Activated T-cell treated with anti-CD3 and anti-CD28 coated beads, Interleukin-2, amount 50 U/mL, for 1 hour (primary cell): ENCODE results near the gene PHLPP1.
"Not testable (repeated sequence)": the region's sequence is repeated elsewhere in the genome, so short reads cannot be mapped to it uniquely, and the experiment has no call there.

Experiments used
- DNase-seq: peaks from one replicate; pipeline ENCODE4 v3.0.0-alpha.2; 2020

Gene PHLPP1

DNA sequence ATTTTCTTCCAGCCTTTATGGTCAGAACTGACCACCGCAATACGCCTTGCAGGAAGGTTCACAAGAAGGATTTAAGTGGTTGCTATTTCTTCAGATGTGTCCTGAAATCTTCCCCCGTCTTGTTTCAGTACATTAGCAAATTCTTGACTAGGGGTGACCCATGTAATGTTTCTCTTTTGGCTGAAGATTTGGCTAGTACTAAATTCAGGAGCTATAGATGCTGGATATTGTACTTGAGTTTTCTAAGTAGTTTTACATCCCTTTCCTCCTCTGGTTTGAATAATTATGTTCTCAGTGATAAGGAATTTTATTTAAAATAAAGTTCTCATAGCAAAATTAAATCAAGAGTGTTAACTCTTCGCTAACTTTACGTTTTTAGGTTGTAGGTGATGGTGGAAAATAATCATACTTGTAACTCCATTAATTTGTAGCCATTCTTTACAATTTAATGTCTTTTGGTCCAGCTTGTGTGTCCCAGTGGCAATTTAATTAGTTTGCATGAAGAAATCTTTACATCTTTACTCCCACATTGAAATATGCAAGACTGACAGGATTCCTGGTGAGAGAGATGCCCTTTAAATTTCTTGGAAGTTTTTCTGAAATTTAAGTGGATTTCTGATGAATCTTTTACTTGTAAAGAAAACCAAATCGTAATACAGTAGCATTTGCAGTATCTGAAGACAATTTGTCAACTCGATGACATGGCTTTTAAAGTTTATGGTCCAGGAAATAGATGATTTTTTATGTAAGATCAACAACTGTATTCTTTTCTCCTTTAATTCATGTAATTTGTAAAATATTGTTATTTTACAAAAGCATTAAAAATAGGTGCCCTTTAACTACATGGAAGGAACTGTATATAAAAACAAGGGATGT lies 2.8 kb downstream of the PHLPP1 start:
- DNase-seq, result no peak

DNA sequence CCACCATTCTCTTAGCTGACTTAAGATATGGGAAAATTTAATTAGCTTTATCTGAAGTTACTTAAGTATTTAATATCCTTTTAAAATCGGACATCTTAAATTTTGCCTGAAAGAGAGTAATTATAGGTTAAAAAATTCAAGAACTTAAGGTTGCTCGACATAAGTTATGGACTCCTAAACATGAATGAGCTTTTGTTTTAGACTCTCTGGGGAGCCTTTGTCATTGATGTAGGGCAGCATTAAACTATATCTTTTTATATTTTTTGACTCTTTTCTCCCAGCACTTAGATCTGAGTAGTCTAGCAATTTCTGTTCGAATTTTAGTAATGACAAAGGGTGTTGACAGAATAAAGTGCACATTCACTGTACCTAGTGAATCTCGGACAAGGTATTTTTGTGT lies 4.7 kb downstream of the PHLPP1 start:
- no peak for DNase-seq

DNA sequence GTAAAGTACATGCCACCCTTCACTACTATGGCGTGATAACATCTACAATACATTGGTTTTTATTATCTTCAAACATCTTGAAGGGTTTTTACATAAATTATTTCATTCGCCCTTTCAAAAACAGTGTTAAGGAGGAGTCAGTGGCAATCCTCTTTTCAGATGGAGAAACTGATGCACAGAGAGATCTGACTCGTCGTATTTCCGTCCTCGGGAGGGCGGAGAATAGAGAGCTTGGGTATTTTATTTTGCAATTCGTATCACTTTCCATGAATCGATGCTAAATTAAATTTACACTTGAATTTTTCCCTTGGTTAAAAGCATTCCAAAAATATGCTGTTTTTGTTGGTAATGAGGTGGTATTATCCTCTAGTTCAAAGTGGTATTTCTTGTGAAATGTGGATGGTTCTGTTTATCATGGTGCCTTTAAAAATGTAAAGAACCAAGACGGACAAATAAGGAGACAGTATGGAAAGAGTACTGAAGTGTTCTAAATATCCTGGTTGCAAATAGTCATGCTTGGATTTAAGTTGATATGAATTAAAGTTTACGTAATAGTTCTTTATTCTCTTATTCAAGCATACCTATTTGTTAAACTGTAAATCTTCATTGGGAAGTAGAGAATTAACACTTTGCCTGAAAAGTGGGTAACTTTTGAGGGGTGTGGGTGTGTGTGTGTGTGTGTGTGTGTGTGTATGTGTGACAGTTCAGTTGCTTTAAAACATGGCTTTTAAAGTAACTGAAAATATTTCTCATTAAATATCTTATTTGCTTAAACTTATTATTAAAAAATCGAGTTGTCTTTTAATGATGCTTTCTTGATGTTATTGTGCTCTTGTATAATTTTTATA lies 5.6 kb downstream of the PHLPP1 start:
- DNase-seq, result no peak

DNA sequence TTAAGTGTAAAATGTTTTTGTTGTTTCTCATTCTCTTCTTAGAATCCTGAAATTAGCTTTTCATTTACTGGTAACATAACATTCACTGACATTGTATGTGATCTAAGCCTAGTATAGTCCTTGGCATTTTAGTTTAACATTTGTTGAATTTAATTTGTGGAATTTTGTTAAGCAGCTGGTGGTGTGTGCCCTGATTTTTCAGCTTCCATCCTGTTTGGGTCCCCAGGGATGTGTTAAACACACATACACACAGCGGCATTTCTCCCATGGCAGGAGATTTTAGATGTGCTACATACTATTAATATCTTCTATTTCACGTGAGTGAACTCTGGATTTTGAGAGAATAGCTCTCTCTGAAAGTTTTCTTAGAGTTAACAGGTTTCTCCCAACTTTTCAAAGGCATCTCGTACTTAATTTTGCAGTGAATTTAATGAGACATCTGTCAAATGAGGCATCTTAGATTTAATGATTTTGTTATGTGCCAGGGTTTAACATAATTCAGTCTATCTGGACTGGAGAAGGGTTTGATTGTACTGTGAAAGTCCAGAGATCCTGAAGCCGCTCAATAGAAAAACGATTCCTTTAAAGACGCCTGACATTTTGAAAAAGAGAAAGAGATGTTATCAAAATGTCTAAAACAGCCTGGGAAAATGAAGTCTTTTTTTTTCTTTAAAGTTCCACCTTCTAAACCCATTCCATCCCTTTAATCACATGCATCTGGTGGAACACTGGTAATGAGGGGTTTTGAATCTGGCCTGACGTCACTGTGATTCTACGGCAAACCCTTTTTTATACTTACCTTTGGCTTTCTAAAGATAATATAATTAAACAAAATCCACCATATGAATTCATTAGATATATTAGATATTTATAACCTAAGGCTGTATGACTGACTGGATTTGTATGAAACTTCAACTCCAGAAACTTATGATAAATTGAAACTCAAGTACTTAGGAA lies 6.8 kb downstream of the PHLPP1 start:
- no peak for DNase-seq

DNA sequence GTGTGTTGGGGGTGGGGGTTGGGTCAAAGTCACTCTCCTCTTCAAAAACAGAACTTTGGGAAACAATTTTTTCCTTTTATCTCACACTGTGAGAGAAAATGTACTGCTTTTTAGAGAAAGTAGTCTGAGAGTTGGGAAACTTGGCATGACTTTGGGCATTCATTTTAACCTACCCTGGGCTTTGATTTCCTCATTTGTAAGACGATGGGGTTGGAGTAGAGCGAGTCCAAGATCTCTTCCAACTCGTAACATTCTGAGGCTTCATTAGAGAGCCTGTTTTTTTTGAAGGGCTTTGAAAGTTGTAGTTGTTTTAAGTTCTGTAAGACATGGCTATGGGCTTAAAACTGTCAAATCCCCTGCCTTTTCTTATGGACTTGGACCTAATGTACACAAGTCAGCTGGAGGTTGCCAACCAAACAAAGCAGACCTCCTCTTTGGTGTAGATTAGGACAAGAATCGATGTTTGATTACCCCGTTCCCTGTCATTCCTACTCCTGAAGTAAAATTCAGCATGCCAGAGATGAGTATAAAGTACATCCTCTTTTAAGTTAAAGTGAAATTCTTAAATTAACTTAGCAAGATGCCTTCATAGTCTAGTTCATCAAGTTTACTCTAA lies 8.4 kb downstream of the PHLPP1 start:
- DNase-seq, result no peak

DNA sequence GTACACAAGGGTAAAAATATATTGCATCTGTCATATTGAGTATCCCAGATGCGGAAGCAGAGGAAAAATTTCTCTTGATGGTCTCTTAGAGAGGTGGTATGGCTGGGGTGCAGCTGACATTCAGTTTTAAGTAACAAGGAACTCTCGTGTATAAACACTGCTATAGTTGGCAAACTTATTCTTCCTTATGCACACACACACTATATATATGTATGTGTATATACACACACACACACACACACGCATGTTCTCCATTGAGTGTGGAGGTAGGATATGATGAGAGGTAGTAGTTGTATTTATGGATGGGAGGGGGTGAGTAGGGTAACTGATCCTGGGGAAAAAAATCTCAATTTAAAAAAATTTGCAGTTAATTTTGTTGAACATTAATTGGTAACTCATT lies 10.6 kb downstream of the PHLPP1 start:
- DNase-seq, result no peak

DNA sequence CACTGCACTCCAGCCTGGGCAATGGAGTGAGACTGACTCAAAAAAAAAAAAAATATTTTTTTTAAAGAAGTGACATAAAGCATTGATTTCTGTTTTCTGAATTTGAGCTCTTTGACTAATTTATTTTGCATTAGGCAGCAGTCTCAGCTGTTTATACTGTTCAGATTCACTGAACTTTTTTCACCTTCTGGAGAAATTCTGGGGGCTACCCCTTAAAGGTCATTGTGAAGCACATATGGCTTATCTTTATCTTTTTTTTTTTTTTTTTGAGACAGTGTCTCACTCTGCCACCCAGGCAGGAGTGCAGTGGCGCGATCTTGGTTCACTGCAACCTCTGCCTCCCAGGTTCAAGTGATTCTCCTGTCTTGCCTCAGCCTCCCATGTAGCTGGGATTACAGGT lies 12.9 kb downstream of the PHLPP1 start:
- no peak for DNase-seq

DNA sequence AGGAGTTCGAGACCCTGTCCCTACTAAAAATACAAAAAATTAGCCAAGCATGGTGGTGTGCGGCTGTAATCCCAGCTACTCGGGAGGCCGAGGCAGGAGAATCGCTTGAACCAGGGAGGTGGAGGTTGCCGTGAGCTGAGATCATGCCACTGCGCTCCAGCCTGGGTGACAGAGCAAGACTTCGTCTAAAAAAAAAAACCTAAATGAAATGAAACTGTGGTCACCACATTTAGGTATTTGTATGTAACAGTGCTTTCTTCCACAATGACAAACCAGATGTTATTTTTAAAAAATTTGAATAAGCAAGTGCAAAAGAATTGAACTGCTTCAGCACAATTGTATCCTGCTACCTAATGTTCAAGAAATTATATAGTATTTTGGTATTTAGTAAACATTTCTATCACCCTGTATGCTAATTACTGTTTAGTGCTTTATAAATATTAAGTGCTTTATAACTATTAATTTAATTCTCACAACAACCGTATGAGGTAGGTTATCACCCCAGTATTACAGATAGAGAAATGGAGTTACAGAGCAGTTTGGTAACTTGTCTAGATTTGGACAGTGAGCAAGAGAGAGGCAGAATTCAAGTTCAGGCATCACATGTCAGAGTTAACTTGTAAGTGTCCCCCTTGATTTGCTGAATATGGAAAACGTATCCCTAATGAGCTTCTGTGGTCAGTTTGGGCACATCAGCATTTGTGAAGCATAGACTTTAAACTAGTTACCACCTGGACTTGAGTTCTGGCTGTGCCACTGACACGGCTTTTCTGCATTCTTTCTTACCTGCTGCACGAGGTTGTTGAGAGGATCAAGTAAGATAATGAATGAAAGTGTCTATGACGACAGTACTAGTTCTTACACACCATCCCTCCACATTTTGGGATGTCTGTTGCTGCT lies 14.4 kb downstream of the PHLPP1 start:
- DNase-seq, result no peak

DNA sequence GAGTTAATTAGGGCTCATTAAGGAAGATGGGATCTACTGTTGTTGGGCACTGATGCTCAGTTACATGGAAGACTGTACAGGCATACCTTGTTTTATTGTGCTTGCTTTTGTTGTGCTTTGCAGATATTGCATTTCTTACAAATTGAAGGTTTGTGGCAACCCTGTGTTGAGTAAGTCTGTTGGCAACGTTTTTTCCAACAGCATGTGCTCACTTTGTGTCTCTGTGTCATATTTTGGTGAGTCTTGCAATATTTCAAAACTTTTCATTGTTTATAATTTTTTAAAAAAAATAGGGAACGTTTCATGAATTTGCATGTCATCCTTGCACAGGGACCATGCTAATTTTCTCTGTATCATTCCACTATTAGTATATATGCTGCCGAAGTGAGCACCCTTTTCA lies 15.6 kb downstream of the PHLPP1 start:
- no peak for DNase-seq

DNA sequence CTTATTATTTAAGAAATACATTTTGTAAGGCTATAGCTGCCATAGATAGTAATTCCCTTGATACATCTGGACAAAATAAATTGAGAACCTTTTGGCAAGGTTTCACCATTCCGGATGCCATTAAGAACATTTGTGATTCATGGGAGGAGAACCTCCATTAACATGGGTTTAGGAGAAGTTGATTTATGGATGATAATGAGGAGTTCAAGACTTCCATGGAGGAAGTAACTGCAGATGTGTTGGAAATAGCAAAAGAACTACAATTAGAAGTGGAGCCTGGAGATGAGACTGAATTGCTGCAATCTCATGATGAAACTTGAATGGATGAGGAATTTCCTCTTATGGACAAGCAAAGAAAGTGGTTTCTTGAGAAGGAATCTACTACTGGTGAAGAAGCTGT lies 17.3 kb downstream of the PHLPP1 start:
- no peak for DNase-seq

DNA sequence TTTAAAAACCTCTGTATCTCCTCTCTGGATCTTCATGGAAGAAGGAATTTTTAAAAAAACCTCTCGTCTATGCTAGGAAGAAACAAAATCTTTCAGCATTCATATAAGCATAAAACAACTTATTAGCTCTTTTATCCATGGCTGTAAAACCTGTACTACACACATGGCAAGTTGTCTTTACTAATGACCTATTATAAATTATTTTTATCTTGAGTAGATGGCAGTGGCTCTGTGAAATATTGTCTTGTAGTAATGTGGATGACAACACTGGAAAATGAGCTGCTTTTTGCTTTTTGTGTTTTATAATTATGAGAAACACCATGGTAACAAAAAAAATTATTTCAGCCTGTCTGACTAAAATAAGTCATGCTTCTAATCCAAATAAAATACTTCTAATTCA lies 18.9 kb downstream of the PHLPP1 start:
- no peak for DNase-seq

DNA sequence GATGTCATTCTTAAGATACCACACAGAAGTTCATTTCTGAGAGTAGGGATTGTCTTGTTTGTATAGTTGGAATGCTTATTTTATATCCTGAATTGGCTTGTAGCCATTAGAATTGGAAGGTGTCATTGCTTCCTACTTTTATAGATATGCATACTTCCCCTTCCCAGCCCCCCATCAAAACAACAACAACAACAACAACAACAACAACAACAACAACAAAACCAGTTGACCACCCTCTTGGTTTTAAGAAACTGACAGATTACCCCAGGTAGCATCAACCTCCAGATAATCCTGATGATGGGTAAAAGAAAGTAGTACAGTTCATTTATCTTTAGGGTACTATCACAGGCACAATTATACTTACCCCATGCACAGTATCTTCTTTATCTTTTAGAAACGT lies 20.0 kb downstream of the PHLPP1 start:
- DNase-seq, result no peak

DNA sequence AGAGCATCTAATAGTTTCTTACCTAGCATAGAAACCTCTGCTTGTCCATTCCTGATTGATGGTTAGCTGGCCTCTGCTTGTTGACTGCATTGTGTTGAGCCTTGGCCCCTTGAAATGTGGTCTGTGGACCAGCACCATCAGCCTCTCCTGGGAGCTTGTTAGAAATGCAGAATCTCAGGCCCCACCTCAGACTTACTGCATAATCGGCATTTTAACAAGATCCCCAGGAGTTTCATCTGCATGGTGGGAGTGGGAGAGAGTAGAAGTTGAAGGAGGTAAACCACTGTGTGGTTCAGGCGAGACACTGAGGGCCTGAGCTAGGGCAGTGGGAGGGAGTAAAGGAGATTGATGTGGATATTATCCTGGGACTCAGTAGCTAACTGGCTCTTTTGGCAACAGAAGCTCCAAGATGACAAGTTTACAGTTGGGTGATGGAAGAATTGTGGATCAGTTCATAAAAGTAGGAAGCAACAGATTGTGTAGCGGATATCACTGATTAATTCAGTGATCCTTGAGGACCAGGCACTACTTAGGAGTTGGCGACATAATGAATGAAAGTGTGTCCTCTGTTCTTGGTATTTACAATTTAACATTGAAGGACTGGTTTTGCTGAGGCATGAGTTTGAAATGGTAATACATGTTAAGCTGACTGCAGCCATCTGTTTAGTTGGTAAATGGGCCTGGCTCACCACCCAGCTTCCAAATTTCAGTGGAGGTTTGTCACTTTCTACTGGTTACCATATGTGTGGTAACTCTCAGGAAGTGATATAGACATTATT lies 20.9 kb downstream of the PHLPP1 start:
- no peak for DNase-seq

DNA sequence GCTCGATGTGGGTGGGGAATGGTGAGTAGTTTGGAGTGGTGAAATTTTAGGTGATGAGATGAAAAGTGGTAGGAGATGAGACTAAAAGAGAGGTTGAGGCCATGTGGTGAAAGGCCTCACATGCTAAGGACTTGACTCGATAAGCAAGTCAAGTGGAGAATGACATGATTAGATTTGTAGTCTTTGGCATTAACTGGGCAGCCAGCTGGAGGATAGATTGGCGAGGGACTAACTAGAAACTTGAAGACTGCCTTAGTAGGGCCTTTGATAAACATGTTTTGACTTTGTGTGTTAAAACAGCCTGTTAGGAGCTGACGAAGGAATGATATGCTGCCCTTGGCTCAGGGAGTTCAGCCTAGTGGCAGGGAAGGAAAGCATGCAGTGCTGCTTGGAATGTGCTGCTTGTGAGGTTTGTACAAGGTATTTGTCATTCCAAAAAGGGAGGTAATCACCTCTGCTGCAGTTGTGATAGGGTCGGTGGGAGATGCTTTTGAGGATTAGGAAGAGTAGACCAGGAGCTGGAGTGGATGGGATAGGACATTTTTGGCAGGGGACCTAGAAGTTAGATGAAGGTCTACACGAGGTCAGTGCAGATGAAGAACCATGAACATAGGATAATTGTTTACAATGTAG lies 22.0 kb downstream of the PHLPP1 start:
- no peak for DNase-seq

DNA sequence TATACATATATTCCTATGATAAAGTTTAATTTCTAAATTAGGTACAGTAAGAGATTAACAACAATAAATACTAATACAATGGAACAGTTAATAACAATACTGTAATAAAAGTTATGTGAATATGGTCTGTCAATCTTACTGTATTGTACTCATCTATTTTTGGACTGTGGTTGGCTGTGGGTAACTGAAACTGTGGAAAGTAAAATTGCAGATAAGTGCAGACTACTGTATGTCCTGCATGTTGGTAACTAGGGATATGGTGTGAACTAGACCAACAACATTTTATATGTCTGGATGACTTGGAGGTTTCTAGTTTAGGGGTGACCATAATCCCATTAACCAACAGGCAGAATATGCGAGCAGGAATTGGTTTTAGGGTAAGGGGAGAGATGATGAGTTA lies 23.3 kb downstream of the PHLPP1 start:
- DNase-seq, result no peak

DNA sequence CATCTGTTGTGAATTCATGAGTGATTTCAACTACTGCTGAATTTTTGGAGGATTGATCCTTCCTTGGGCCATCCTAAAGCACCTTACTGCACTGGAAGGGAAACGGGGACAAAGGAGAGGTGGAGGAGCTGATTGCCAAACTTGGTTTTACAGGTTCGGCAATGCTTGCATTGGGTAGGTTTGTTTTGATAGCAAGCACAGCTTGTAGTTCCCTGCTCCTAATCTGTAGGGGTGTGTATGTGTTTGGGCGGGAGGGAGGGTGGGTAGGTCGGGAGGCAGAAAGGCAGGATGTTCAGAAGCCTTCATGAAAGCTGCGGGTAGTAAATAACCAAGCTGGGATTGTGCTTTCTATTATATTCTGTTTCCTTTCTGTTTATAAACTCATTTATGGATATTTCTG lies 24.6 kb downstream of the PHLPP1 start:
- DNase-seq, result no peak

DNA sequence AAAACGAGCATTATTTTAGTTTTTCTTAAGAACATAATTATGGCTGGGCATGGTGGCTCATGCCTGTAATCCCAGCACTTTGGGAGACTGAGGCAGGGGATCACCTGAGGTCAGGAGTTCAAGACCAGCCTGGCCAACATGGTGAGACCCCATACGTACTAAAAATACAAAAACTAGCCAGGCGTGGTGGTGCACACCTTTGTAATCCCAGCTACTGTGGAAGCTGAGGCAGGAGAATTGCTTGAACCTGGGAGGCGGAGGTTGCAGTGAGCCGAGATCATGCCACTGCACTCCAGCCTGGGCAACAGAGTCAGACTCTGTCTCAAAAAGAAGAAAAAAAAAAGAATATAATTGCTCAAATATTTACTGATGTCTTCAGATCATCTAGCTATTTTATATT lies 25.3 kb downstream of the PHLPP1 start:
- not testable (repeated sequence) for DNase-seq

DNA sequence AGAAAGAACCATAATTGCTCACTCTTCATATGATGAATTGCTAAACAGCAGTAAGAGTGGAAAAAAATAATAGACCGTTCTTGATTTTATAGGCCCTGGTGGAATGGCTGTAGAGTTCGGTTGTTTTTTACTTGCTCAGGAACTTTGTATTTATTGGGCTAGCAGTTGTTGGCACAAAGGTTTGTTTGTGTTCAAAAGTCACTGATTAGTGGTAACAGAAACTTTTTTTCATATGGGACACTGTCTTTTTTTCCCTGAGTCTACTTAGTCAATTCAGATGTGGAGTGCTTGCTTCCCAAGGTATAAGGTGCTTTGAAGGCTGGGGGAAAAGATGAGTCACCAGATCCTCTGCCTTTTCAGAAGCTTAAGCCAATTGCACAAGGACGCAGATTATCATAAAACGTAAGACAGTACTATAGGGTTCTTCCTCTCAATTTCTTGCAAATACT lies 25.8 kb downstream of the PHLPP1 start:
- no peak for DNase-seq

DNA sequence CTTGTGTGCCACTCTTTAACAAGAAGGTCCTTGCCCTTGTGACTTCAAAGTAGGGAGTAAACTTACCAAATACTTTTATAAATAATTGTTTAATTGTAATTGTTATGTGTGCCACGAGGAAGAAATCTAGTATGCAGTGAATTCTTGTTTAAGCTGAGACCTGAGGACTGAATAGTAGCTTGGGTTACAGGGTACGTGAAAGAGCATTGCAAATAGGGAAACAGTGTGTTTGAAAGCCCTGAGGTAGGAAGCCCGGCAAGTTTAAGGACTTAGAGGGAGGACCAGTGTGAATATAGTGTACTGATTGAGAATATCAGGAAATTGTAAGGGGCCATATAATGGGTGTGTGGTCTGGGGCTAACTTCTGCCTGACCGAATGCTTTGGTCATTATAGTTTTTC lies 26.2 kb downstream of the PHLPP1 start:
- DNase-seq, result no peak
